ENCODE measurements around the gene TTLL9. TPM values are rescaled to one million over a fixed set of nuclear protein-coding genes. Genes with fewer than 3 reads are reported as not detected.

Gene TTLL9
- total RNA-seq, 1 donor from 2014 or later = not detected

GRCh38 chr20:31894980-31895675 lies 24.7 kb downstream of the TTLL9 start:
- Histone ChIP-seq H3K4me3 (ENCODE audit: low read depth, low read length) (no peak overlapping the region), H3K36me3 (ENCODE audit: control insufficient read depth, insufficient read depth, low read length) (no peaks in the 10 kb centered on the region), H3K27me3 (ENCODE audit: control insufficient read depth, insufficient read depth, low read length) (no peaks in the 10 kb centered on the region)
- DNase-seq (ENCODE audit: low read depth) = no peak
- TF ChIP-seq CTCF (IDR thresholded peaks at IDR 0.05; ENCODE audit: insufficient read depth, low read length, poor library complexity, severe bottlenecking) = no peak

- DNase-seq (ENCODE audit: low read depth) = no peak
- Histone ChIP-seq H3K36me3 (ENCODE audit: control insufficient read depth, insufficient read depth, low read length) (no peaks in the 10 kb centered on the region), H3K4me3 (ENCODE audit: low read depth, low read length) (no peak overlapping the region), H3K27me3 (ENCODE audit: control insufficient read depth, insufficient read depth, low read length) (no peaks in the 10 kb centered on the region)
- TF ChIP-seq CTCF (IDR thresholded peaks at IDR 0.05; ENCODE audit: insufficient read depth, low read length, poor library complexity, severe bottlenecking) = no peak
Measured at GRCh38 chr20:31896049-31896448, 25.6 kb downstream of the TTLL9 start.

GRCh38 chr20:31897541-31897940 lies 27.1 kb downstream of the TTLL9 start:
- TF ChIP-seq CTCF (IDR thresholded peaks at IDR 0.05; ENCODE audit: insufficient read depth, low read length, poor library complexity, severe bottlenecking) = no peak
- no peaks in the 10 kb centered on the region for H3K27me3 ChIP-seq (ENCODE audit: control insufficient read depth, insufficient read depth, low read length)
- no peak for DNase-seq (ENCODE audit: low read depth)
- H3K4me3 ChIP-seq (ENCODE audit: low read depth, low read length) = no peak overlapping the region
- H3K36me3 ChIP-seq (ENCODE audit: control insufficient read depth, insufficient read depth, low read length) = no peaks in the 10 kb centered on the region

GRCh38 chr20:31901615-31902014 lies 31.2 kb downstream of the TTLL9 start:
- Histone ChIP-seq H3K4me3 (ENCODE audit: low read depth, low read length) (no peak overlapping the region), H3K36me3 (ENCODE audit: control insufficient read depth, insufficient read depth, low read length) (no peaks in the 10 kb centered on the region), H3K27me3 (ENCODE audit: control insufficient read depth, insufficient read depth, low read length) (no peaks in the 10 kb centered on the region)
- DNase-seq (ENCODE audit: low read depth) = no peak
- no peak for TF ChIP-seq CTCF (IDR thresholded peaks at IDR 0.05; ENCODE audit: insufficient read depth, low read length, poor library complexity, severe bottlenecking)

- no peaks in the 10 kb centered on the region for H3K36me3 ChIP-seq (ENCODE audit: control insufficient read depth, insufficient read depth, low read length)
- no peaks in the 10 kb centered on the region for H3K27me3 ChIP-seq (ENCODE audit: control insufficient read depth, insufficient read depth, low read length)
- TF ChIP-seq CTCF (IDR thresholded peaks at IDR 0.05; ENCODE audit: insufficient read depth, low read length, poor library complexity, severe bottlenecking) = no peak
- DNase-seq (ENCODE audit: low read depth) = no peak
- H3K4me3 ChIP-seq (ENCODE audit: low read depth, low read length) = no peak overlapping the region
Measured at GRCh38 chr20:31903627-31904386, 33.4 kb downstream of the TTLL9 start.
